Heart left ventricle (tissue), 13 donors: ENCODE data around the gene C2CD4D.
A peak's percentile ranks its signal among the peaks of the same experiment; 100 is the strongest.

ENCODE experiments used
- CTCF ChIP-seq, 12 donors: fragments of 200-600 bp; sonication (generic) in 4 of 12; IDR thresholded peaks; one replicate each; pipeline versions ENCODE4 v1.5.0 to v1.8.0; 2018 to 2022; ENCODE audit warnings: antibody characterized with exemption in 12 of 12, mild to moderate bottlenecking in 5 of 12
- POLR2A ChIP-seq, 2 donors: fragments of 450-650 bp; IDR thresholded peaks; one replicate each; pipeline ENCODE4 v1.6.1; 2017; ENCODE audit warnings: antibody characterized with exemption in 2 of 2, mild to moderate bottlenecking in 2 of 2, moderate library complexity in 2 of 2
- donor health status: ischemic (EF 13 %, LVEDD 7.1; RV severe dilation, severe dysfunction).
- donor health status: DM: no; HTN: yes; CAD: no.
- donor health status: DM: no; HTN: no; CAD: no.
- donor health status: ischemic (EF 25% LVEDD 6.9; RV normal size, moderate dysfunction).
- donor health status: ischemic (EF 25% LVEDD 5.7; RV mildly dilated, moderate dysfunction).
- donor health status: ischemic (EF 35%, LVEDD 5.7; RV mildly dilated, moderate dysfunction).
- donor health status: nonischemic (EF 11% LVEDD 7.7; RV severe dilation, severe dysfunction).
- donor health status: DM: yes; HTN: yes; CAD: no.
- donor health status: PGD.
- donor health status: ischemic (EF 29% LVEDD 5.4; RV normal size, mild dysfunction).
- donor health status: nonischemic (EF 23%, LVEDD 6.1; RV moderate dilation, normal function).

- TF ChIP-seq POLR2A (IDR thresholded peaks at IDR 0.05), result no peak
- peak in 10 of 12 donors; percentile 15 to 49 (median 35) for TF ChIP-seq CTCF (IDR thresholded peaks at IDR 0.05)
Observed at GRCh38 chr1:151888972-151889570, 49.5 kb upstream of the C2CD4D start.
